Smooth muscle cell (in vitro differentiated cells): ENCODE measurements around the gene HIP1R. TPM values are rescaled to one million over a fixed set of nuclear protein-coding genes. Genes with fewer than 3 reads are reported as not detected.

Experiments used
- DNase-seq: peaks from one replicate; lab custom pipeline; 2025; ENCODE audit not compliant: unreplicated experiment; lab: John Stamatoyannopoulos, UW
- H2AFZ ChIP-seq: fragments of 200-600 bp; sonication (generic); 2 replicates; pipeline ENCODE4 v1.6.0; 2016; ENCODE audit warnings: antibody characterized with exemption, low read depth, mild to moderate bottlenecking
- H3F3A ChIP-seq: fragments of 200-600 bp; sonication (generic); 2 replicates; pipeline ENCODE4 v1.6.0; 2017; ENCODE audit warnings: antibody characterized with exemption, low read depth
- H3K27ac ChIP-seq: fragments of 200-600 bp; sonication (generic); 2 replicates; pipeline ENCODE4 v1.5.1; 2016; ENCODE audit warnings: low read depth, mild to moderate bottlenecking
- H3K27me3 ChIP-seq: fragments of 200-600 bp; sonication (generic); 2 replicates; pipeline ENCODE4 v1.6.1; 2016; ENCODE audit warnings: low read depth, mild to moderate bottlenecking
- H3K36me3 ChIP-seq: fragments of 200-600 bp; sonication (generic); 2 replicates; pipeline ENCODE4 v1.5.1; 2016; ENCODE audit warnings: low read depth
- H3K4me1 ChIP-seq: fragments of 200-600 bp; sonication (generic); 2 replicates; pipeline ENCODE4 v1.5.1; 2016; ENCODE audit warnings: low read depth
- H3K4me2 ChIP-seq: fragments of 200-600 bp; sonication (generic); 2 replicates; pipeline ENCODE4 v1.6.0; 2016; ENCODE audit warnings: mild to moderate bottlenecking
- H3K4me3 ChIP-seq: fragments of 200-600 bp; sonication (generic); 2 replicates; pipeline ENCODE4 v1.5.1; 2016; ENCODE audit warnings: mild to moderate bottlenecking
- H3K79me2 ChIP-seq: fragments of 200-600 bp; sonication (generic); 2 replicates; pipeline ENCODE4 v1.6.0; 2016; ENCODE audit warnings: low read depth, mild to moderate bottlenecking
- H3K9ac ChIP-seq: fragments of 200-600 bp; sonication (generic); 2 replicates; pipeline ENCODE4 v1.6.0; 2016; ENCODE audit warnings: low read depth
- H3K9me3 ChIP-seq: fragments of 200-600 bp; sonication (generic); replicated peaks from 2 replicates; pipeline ENCODE4 v1.5.1; 2016; ENCODE audit warnings: low read depth
- H4K20me1 ChIP-seq: fragments of 200-600 bp; sonication (generic); 2 replicates; pipeline ENCODE4 v1.6.0; 2016; ENCODE audit warnings: low read depth
- WGBS: methylation state at CpG from one replicate; pipeline ENCODE4 v1.1.7; 2016; ENCODE audit warnings: low lambda C conversion rate; 5-methylcytosine and 5-hydroxymethylcytosine counted together
- polyA plus RNA-seq: library from polyadenylated mRNA; unstranded; fragments of >200 nt; fragmentation: Nextera tagmentation; extraction: Ambion mirVana; gene quantifications from 2 replicates; pipeline ENCODE4 v1.2.1, GENCODE V29; 2016
- total RNA-seq: library from RNA; depleted of rRNA; stranded (reverse); fragments of >200 nt; gene quantifications from 2 replicates; pipeline ENCODE4 v1.2.3, GENCODE V29; 2014
- TF ChIP-seq, protein P1 (sequence below): fragments of 200-600 bp; sonication (generic); IDR thresholded peaks from 2 replicates; pipeline ENCODE4 v1.5.1; 2017; ENCODE audit warnings: borderline replicate concordance, mild to moderate bottlenecking, antibody characterized with exemption; ENCODE audit not compliant: insufficient read depth, poor library complexity, severe bottlenecking

HIP1R gene
- total and polyA plus RNA-seq, 2 experiments from 2014 or later, result 6.0 to 27.8 TPM

DNA sequence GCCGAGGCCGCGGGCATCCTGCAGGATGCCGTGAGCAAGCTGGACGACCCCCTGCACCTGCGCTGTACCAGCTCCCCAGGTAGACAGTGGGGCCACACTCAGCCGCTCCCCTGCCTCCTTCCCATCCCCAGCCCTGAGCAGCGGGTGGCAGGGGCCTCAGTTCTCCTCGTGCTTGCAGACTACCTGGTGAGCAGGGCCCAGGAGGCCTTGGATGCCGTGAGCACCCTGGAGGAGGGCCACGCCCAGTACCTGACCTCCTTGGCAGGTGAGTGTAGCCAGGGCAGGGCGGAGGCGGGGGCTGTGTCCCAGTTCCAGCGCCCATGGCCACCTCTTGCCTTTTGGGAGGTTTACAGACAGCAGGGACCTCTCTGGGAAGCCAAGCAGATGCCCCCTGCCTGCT, 22.9 kb downstream of the HIP1R start:
- H3K79me2 ChIP-seq, result no peaks in the 10 kb centered on the region
- no peaks in the 10 kb centered on the region for H3K36me3 ChIP-seq
- H3K4me3 ChIP-seq, result no peak overlapping the region
- H3F3A ChIP-seq, result no peaks in the 10 kb centered on the region
- no peak overlapping the region for H3K27ac ChIP-seq
- no peak for DNase-seq
- TF ChIP-seq, protein P1, sequence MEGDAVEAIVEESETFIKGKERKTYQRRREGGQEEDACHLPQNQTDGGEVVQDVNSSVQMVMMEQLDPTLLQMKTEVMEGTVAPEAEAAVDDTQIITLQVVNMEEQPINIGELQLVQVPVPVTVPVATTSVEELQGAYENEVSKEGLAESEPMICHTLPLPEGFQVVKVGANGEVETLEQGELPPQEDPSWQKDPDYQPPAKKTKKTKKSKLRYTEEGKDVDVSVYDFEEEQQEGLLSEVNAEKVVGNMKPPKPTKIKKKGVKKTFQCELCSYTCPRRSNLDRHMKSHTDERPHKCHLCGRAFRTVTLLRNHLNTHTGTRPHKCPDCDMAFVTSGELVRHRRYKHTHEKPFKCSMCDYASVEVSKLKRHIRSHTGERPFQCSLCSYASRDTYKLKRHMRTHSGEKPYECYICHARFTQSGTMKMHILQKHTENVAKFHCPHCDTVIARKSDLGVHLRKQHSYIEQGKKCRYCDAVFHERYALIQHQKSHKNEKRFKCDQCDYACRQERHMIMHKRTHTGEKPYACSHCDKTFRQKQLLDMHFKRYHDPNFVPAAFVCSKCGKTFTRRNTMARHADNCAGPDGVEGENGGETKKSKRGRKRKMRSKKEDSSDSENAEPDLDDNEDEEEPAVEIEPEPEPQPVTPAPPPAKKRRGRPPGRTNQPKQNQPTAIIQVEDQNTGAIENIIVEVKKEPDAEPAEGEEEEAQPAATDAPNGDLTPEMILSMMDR, result no peak
- no peaks in the 10 kb centered on the region for H3K9me3 ChIP-seq
- no peaks in the 10 kb centered on the region for H4K20me1 ChIP-seq
- no peaks in the 10 kb centered on the region for H3K27me3 ChIP-seq
- no peaks in the 10 kb centered on the region for H3K4me1 ChIP-seq
- no peak overlapping the region for H2AFZ ChIP-seq
- no peak overlapping the region for H3K9ac ChIP-seq
- no peak overlapping the region for H3K4me2 ChIP-seq
- 93% methylated on average over 14 of the region's 14 CpGs for WGBS

- H3F3A ChIP-seq, result no peaks in the 10 kb centered on the region
- H3K9ac ChIP-seq, result no peak overlapping the region
- no peaks in the 10 kb centered on the region for H3K4me1 ChIP-seq
- H3K36me3 ChIP-seq, result no peaks in the 10 kb centered on the region
- no peaks in the 10 kb centered on the region for H4K20me1 ChIP-seq
- no peak overlapping the region for H3K27ac ChIP-seq
- no peak overlapping the region for H3K4me3 ChIP-seq
- H3K4me2 ChIP-seq, result no peak overlapping the region
- WGBS, result 98% methylated on average over 18 of the region's 22 CpGs
- H3K27me3 ChIP-seq, result no peaks in the 10 kb centered on the region
- no peaks in the 10 kb centered on the region for H3K79me2 ChIP-seq
- H3K9me3 ChIP-seq, result no peaks in the 10 kb centered on the region
- no peak overlapping the region for H2AFZ ChIP-seq
- no peak for DNase-seq
- TF ChIP-seq, protein P1, result no peak
Measured at GRCh38 chr12:122858591-122859302, 23.5 kb downstream of the HIP1R start.

DNA sequence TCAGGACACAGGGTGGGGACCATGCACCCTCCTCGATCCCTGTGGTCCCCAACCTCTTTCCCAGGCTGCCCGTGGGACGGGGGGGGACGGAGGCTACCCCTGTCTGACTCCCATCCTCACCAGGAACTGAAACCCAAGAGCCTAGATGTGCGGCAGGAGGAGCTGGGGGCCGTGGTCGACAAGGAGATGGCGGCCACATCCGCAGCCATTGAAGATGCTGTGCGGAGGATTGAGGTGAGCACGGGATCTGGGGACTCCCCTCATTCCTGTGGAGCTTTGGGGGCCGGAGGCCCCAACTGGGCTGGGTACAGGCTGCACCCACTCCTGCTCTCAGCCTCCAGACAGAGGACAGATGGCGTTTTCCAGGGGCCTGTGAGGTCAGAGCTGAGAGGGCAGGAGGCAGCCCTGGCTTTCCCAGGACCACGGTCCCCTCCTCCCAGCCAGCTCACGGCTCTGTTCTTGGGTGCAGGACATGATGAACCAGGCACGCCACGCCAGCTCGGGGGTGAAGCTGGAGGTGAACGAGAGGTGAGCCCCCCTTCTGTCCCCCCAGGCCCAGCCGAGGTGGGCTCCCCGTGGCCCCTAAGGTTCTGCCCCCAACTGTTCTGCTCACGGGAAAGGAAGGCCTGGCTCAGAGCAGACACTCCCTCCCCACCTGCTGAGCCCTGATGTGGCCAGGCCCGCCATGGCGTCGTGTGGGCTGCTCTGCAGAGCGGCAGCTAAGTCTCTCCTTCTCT, 24.2 kb downstream of the HIP1R start:
- no peak overlapping the region for H3K9ac ChIP-seq
- no peaks in the 10 kb centered on the region for H3K4me1 ChIP-seq
- DNase-seq, result no peak
- H4K20me1 ChIP-seq, result no peaks in the 10 kb centered on the region
- no peak overlapping the region for H3K4me3 ChIP-seq
- TF ChIP-seq, protein P1, result no peak
- H3K79me2 ChIP-seq, result no peaks in the 10 kb centered on the region
- H3K27me3 ChIP-seq, result no peaks in the 10 kb centered on the region
- H2AFZ ChIP-seq, result no peak overlapping the region
- H3K9me3 ChIP-seq, result no peaks in the 10 kb centered on the region
- H3K27ac ChIP-seq, result no peak overlapping the region
- H3K4me2 ChIP-seq, result no peak overlapping the region
- H3K36me3 ChIP-seq, result no peaks in the 10 kb centered on the region
- no peaks in the 10 kb centered on the region for H3F3A ChIP-seq
- WGBS, result 90% methylated on average over 22 of the region's 26 CpGs
